ENCODE data around the gene VPS13A.
"Not testable (repeated sequence)": the region's sequence is repeated elsewhere in the genome, so short reads cannot be mapped to it uniquely, and the experiment has no call there.

VPS13A gene

DNA sequence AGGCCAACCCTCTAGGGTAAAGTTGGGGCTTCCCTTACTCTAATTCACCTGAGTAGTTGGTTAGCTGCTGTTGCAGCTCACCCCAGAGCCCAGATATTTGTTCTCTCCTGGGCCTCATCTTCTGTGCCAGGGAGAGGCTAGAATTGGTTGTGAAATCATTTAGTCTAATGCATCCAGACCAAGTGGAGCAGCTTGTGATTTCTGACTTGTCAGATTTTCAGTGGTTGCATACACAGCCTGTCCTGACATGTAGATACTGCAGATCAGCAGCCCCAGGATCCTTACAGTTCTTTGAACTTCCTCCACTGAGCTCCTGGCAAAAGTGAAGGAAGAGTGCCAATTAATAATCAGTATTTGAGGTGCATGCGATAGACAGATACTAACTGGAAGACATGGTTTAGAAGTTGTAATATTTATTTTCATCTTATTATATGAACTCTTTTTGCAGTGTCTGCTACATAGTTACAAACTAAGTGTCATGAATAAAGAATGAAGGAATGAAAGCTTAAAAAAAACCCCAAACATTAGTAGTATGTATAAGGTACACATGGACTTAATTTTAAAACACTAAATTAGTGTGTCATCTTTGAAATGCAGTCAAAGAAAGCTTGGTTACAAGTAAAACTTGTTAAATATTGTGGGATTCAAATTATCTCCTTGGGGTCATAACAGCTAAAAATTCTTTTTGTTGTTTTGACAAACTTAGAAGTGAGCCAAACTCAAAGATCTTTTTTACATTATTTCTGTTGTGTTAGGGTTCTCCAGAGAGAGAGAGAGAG lies 128.5 kb downstream of the VPS13A start:
- DNase-seq, result no peak

DNA sequence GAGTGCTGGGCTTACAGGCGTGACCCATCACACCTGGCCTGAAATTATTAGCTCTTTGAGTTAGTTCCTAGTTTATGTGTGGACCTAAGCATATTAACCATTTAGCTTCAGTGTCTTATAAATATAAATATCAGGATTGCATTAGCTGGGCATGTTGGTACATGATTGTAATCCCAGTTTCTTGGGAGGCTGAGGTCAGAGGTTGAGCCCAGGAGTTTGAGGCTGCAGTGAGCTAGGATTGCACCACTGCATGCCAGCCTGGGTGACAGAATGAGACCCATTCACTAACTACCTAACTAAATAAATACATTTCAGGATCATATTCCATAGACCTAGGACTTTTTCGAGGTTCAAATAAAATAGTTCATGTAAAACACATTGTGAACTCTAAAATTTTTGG lies 129.8 kb downstream of the VPS13A start:
- DNase-seq, result no peak

DNA sequence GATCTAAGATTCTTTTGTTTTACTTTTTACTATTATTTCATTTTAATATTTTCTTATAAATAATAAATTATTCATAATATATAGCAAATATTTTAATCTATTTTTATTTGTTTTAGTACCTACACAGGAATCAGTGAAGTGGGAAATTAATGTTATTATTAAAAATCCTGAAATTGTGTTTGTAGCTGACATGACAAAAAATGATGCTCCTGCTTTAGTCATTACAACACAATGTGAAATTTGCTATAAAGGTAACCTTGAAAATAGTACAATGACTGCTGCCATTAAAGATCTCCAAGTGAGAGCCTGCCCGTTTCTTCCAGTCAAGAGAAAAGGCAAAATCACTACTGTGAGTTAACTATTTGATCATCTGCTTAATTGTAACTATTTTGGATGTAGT lies 138.7 kb downstream of the VPS13A start:
- no peak for DNase-seq

DNA sequence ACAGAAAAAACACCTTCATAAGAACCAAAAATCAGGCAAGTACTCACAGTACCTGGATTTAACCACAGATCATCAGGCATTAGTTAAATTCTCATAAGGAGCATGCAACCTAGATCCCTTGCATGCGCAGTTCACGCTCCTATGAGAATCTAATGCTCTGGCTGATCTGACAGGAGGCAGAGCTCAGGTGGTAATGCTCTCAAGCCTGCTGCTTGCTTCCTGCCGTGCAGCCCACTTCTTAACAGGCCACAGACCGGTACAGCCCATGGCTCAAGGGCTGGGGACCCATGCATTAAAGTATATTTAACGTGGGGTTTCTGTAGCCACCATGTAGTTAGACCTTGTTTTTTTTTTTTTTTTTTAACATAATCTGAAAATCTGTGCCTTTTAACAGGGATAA lies 147.7 kb downstream of the VPS13A start:
- DNase-seq, result no peak

DNA sequence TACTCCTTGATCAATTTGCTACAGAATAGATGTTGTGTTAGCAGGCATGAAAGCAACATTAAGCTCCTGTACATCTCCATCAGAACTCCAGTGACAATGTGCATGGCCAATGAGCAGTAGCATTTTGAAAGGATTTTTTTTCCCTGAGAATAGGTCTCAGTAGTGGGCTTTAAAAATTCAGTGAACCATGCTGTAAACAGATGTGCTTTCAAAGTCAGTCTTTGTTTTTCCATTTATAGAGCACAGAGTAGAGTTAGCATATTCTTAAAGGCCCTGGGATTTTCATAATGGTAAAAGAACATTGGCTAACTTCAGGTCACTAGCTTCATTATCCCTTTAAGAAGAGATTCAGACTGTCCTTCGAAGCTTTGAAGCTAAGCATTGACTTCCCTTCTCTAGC lies 150.8 kb downstream of the VPS13A start:
- no peak for DNase-seq

DNA sequence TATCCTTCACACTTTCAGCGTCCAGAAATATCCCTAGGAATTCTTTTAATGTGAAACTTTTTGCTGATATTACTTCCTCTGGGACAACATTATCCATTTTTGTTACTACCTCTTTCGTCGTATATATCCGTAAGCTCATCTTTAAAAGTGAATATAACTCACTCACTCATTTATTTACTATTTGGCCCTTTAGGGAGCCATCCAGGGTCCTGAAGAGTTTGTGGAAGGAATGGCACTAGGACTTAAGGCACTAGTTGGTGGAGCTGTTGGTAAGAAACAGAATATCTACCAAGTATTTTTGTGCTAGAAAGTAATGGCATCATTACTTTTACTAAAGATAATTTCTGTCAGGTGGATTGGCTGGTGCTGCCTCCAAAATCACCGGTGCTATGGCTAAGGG lies 192.7 kb downstream of the VPS13A start:
- no peak for DNase-seq

DNA sequence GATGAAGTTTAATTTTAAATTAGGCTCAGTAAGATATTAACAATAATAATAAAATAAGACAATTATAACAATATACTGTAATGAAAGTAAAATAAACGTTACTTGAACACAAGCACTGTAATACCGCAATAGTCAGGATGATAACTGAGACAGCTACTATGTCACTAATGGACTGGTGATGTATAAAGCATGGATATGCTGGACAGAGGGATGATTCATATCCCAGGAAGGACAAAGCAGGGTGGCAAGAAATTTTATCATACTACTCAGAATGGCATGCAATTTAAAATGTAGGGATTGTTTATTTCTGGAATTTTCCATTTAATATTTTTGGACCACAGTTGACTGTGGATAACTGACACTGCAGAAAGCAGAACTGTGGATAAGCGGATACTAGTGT lies 196.9 kb downstream of the VPS13A start:
- DNase-seq, result no peak

DNA sequence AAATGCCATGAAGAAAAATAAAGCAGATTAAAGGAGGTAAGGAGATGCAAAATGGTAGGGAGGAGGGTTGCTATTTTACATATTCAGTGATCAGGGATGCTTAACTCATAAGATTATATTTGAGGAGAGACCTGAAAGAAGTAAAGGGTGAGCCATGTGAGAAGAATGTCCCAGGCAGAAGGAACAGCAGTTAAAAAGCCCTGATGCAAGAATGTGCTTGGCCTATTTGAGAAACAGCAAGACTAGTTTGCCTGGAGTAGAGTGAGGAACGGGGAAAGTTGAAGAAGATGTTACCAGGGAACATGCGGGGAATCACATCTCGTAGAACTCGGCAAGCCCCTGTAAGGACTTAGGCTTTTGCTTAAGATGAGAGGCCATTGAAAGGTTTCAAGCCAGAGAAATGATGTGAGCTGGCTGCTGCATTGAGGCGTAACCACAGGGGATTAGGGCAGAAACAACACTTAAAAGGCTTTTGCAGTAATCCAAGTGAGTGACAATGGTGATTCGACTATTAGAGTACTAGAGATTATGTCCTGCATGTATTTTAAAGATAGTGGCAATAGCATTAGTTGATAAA lies 198.7 kb downstream of the VPS13A start:
- no peak for DNase-seq

DNA sequence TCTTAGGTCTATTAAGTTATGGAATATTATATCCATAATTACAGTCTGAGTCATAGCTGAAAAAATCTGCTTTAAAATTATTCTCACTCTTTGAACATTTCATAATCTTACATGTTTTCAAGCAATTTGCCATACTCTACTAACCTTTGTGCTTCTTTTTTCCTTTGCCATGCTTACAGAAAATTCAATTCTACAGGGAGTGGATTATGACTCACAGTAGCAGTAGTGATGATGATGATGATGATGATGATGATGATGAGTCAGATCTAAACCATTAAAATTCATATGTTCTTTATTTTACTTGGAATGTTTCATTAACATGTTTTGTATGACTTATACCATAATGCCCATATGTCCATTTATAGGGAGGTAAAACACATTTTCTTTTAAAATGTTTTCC lies 207.1 kb downstream of the VPS13A start:
- DNase-seq, result no peak

DNA sequence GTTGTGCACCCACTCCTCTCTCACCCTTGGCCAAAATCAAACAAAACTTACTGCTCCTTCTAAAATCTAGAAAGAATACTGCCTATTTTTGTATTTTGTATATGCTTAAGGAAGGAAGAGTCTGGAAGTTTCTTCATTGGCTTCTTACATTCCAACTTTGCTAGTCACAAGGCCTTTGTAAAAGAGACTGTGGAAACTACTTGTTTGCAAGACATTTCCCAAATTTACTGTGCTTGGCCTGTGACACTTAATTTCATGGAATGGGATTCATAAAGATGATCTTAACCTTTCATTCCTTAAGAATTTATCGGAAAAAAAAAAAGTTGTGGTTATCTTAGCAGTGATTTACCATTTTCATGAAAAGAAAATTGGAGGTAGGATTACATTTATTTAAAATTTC lies 208.9 kb downstream of the VPS13A start:
- DNase-seq, result no peak

DNA sequence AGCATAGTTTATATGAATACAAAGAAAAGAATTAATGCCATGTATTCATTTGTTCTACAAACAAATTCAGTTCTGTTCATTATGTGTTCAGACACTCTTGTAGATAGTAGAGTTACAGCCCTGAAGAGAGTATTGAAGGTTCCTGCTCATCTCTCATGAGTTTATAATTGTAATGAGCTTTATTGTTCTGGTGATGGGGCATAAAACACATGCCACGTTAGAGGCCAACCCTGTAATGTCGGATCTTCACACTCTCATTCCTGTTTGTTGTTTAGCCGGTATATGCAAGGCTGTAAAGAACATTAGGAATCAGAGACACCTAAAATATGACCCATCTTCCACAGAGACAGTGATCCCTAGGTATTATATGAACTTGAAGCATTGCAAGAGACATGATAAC lies 214.5 kb downstream of the VPS13A start:
- no peak for DNase-seq

DNA sequence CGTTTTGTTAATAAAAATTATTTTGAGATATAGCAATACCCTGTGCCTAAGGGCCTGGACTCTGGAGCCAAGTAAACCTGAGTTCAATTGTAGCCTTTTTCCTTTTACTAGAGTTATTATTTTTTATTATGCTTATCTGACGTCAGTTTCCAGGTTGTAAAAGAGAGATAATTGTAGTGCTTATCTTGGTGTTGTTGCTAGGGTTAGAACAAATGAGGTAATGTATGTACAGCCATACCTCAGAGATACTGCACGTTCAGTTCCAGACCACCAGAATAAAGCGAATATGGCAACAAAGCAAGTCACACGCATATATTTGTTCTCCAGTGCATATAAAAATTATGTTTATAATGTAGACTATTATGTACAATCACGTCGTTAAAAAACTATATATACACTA lies 215.0 kb downstream of the VPS13A start:
- no peak for DNase-seq

DNA sequence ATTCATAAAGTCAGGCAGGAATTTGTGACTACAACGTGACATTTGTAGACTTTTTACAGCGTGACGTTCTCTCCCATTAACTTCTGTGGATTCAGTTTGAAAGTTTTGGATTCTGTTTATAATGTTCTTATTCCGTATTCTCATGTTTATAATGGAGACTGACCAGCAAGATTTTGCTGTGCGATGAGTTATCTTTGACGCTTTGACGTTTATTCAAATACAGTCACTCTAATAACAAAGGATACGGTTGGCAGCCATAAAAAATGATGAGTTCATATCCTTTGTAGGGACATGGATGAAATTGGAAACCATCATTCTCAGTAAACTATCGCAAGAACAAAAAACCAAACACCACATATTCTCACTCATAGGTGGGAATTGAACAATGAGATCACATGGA lies 221.2 kb downstream of the VPS13A start:
- not testable (repeated sequence) for DNase-seq

DNA sequence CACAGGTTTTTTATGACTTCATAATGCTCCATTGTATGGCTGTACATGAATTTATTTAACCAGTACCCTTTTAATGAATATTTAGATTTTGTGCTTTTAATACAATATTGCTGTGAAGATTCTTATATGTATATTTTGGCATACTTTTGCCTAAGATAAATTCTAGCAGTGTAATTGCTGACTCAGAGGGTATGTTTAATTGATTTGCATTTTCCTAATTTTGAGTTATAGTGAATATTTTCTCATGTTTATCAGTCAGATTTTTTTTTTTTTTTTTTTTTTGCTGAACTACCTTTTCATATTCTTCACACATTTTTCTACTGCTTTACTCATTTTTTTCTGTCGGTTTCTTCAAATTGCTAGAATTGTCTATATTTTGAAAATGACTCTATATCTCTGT lies 222.6 kb downstream of the VPS13A start:
- no peak for DNase-seq

DNA sequence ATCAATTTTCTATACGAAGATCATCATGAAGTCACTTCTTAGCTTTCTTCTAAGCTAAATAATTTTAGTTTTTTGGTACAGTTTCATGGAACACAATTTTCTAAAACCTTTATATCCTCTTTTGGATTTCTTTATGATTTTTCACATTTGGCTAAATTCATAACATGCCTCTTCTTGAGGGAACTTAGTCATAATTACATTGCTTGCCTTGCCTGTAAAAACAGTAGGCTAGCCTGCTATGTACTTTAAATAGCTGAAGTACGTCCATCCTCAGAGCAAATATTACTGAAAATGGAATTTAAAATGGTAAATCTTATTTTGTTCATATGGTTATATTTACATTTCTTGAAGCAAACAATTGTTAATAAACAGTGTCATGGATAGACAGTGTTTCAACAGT lies 225.0 kb downstream of the VPS13A start:
- DNase-seq, result no peak

DNA sequence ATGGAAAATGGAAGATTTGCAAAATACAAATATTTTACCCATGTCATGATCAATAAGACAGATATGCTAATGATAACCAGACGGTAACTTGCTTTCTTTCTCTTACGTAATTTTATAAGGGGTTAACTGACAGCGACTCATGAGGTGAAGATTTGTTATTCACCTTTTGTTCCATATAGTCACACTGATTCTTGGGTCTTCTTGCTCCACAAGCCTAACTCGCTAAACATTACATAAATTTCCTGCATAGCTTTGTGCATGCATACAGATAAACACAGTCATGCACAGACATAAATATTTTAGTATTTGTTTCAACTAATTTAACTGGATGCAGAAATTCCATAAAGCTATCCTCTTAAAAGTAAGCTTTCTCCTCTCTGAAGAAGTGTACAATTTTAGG lies 225.9 kb downstream of the VPS13A start:
- DNase-seq, result no peak

DNA sequence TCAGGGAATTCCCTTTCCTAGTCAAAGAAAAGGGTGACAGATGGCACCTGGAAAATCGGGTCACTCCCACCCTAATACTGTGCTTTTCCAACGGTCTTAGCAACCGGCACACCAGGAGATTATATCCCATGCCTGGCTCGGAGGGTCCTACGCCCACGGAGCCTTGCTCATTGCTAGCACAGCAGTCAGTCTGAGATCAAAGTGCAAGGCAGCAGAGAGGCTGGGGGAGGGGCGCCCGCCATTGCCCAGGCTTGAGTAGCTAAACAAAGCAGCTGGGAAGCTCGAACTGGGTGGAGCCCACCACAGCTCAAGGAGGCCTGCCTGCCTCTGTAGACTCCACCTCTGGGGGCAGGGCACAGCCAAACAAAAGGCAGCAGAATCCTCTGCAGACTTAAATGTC lies 231.2 kb downstream of the VPS13A start:
- DNase-seq, result not testable (repeated sequence)

DNA sequence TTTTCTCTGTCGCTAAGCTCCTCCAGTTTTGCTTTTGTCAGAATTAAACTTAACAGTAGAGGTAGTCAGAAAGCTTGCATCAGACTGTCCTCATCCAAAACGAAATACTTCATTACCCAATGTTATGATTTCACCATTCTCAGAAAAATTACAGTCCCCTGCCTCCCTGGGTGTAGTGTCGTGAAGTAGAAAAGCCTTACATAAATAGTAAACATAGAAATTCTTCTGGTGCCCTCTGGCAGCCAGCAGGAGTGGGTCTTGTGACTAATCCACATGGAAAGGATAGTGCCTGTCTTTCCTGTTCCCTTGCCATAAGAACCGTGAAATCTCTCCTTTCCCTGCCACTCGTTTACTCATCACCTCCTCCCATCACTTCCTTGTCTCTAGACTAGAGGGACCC lies 240.2 kb downstream of the VPS13A start:
- DNase-seq, result no peak

DNA sequence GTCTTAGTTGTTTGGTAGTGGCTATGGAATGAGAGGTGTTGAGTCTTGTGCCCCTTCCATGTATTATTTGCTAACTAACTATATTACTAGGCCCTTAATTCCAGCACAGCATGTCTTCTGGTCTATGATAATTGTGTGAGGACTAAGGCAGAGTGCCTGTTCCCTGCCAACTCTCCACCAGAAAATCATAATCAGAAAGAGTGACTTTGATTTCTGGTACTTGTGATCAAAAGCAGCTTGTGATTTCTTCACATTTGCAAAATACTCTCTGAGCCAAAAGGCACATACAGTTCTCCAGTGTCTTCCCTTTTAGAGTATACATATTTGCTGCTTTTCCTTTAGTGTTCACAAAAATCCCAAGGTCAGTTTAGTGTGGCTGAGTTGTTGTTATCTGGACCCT lies 240.9 kb downstream of the VPS13A start:
- no peak for DNase-seq

DNA sequence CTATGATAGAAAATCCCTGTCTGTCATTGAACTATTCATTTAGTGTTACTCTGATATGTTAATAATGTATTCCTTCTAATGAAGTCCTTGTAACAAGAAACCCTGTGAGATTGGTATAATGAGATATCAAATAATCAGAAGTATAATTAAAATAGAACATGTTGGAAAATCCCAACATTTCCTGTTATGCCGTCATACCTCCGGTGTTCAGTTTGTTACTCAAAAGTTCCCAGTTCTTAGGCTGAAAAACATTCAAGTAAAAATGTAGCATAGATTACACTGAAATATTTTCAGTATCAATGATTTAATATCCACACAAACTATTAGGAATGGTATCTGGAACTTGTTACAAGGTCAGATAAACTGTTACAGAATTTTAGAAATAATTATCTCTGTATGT lies 243.3 kb downstream of the VPS13A start:
- DNase-seq, result no peak

DNA sequence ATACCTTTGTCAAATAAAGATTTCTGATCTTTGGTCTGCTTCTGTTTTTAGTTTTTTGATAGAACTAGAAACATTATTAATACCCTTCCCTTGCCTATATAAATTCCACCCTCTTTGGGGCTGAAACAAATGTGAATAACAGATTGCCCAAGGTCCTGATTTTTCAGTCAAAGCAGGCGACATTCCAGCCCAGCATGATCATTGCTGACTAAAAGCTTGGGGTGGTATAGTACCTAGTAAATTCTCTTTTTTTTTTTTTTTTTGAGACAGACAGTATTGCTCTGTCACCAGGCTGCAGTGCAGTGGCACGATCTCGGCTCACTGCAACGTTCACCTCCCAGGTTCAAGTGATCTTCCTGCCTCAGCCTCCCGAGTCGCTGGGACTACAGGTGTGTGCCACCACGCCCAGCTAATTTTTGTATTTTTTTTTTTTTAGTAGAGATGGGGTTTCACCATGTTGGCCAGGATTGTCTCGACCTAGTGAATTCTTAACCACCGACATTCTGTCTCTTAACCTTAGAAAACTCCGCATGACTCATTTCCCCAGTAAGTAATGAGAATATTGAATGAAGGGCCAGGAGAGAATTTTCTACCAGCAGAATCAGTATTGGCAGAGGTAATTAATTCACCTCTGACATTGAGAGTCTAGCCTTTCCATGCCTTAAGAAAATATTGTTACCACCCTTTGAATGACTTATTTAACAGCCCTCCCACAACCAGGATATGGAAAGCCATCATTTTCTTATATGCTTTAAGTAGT lies 244.4 kb downstream of the VPS13A start:
- DNase-seq, result no peak

DNA sequence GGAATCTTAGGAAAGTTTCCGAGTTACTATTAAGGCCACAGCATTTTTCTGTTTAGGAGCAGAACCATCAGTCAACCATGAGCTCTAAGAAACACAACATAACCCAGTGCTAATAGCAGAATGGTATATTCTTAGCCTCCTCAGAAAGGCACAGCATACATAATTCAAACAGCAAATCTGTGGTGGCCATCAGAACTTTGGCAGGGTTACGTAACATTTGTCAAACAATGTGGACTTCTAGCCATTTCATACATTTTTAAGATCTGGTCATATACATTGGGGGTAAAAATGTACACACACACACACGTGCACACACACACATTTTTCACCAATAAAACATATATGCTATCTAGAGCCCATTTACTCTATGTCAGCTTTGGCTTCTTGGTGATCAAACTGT lies 245.6 kb downstream of the VPS13A start:
- DNase-seq, result no peak

DNA sequence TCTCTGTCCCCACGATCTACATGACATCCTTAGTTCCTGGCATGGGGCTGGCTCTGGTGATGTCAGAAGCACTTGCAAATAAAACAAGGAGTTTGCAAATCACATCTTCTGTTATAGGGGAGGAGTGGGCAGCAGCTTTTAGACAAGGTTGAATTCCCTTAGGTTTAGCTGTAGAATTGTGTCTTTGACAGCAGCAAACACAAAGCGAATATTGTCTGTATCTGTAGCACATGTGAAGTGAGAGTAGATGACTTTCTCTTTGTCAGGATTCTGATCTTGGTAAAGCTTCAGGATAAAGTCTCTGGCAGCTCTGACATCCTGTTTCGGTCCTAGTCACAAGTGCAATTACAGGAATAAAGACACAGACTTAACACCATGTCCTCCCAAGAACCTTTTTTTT lies 246.5 kb downstream of the VPS13A start:
- no peak for DNase-seq

DNA sequence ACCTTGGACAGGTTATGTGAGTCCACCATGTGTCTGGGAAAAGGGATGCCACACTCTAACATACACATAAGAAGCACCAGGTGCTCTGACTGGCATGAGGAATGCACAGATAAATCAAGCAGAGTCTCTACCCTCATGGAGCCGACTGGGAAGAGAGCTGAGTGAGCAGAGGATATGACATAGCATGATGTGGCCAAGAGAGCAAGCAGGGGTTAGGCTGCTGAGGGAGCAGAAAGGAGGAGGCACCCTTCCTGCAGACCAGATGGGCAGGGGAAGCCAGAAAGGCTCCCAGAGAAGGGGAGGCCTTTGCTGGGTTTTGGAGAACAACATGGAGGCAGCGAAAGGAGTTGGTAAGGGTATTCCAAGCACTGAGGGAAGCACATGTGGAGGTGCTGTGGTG lies 247.7 kb downstream of the VPS13A start:
- no peak for DNase-seq
